ENCODE data around the gene DBP.

The DBP gene

GRCh38 chr19:48665786-48666185, 28.6 kb upstream of the DBP start:
- POLR2A ChIA-PET = no interaction called here
- DNase-seq (ENCODE audit: extremely low spot score) = no peak
- CTCF ChIA-PET = interaction anchor here (1.7 to 1.8 kb wide), 2 partner anchors 9 to 10 kb away, joined by 4 to 10 read pairs; no protein-coding TSS in a partner anchor
- TF ChIP-seq CTCF (IDR thresholded peaks at IDR 0.05; ENCODE audit: control extremely low read depth, extremely low read depth, low read depth, missing control alignments) = no peak

GRCh38 chr19:48664476-48664875, 27.3 kb upstream of the DBP start:
- ChIA-PET POLR2A (no interaction called here), CTCF (interaction anchor here (0.8 to 2.4 kb wide), 2 partner anchors 10 to 329 kb away, joined by 3 to 9 read pairs; partner anchors contain the start of genes GYS1 and RUVBL2)
- DNase-seq (ENCODE audit: extremely low spot score) = no peak
- no peak for TF ChIP-seq CTCF (IDR thresholded peaks at IDR 0.05; ENCODE audit: control extremely low read depth, extremely low read depth, low read depth, missing control alignments)

GRCh38 chr19:48663667-48664066, 26.5 kb upstream of the DBP start:
- POLR2A ChIA-PET = no interaction called here
- CTCF ChIA-PET = interaction anchor here (2.4 kb wide), 1 partner anchor 11 kb away, joined by 9 read pairs; no protein-coding TSS in a partner anchor
- no peak for TF ChIP-seq CTCF (IDR thresholded peaks at IDR 0.05; ENCODE audit: control extremely low read depth, extremely low read depth, low read depth, missing control alignments)
- DNase-seq (ENCODE audit: extremely low spot score) = no peak

- ChIA-PET POLR2A (interaction anchor here (0.5 kb wide), 1 partner anchor 111 kb away, joined by 3 read pairs; no protein-coding TSS in a partner anchor), CTCF (interaction anchor here (0.8 kb wide), 1 partner anchor 16 kb away, joined by 3 read pairs; the partner anchor contains the start of gene CA11)
- no peak for DNase-seq (ENCODE audit: extremely low spot score)
- no peak for TF ChIP-seq CTCF (IDR thresholded peaks at IDR 0.05; ENCODE audit: control extremely low read depth, extremely low read depth, low read depth, missing control alignments)
These were observed 24.5 kb upstream of the DBP start for GRCh38 chr19:48661711-48662090.

- DNase-seq (ENCODE audit: extremely low spot score) = peak; percentile 97
- POLR2A ChIA-PET = interaction anchor here (0.5 kb wide), 2 partner anchors 111 to 1407 kb away, joined by 3 read pairs; no protein-coding TSS in a partner anchor
- CTCF ChIA-PET = interaction anchor here (0.8 kb wide), 2 partner anchors 14 to 15 kb away, joined by 3 to 5 read pairs; partner anchors contain the start of gene CA11
- no peak for TF ChIP-seq CTCF (IDR thresholded peaks at IDR 0.05; ENCODE audit: control extremely low read depth, extremely low read depth, low read depth, missing control alignments)
These were observed 23.9 kb upstream of the DBP start for GRCh38 chr19:48660852-48661710.

- CTCF ChIA-PET = interaction anchor here (1.2 to 2.2 kb wide), 2 partner anchors 14 to 16 kb away, joined by 3 to 7 read pairs; partner anchors contain the start of gene CA11
- TF ChIP-seq CTCF (IDR thresholded peaks at IDR 0.05; ENCODE audit: control extremely low read depth, extremely low read depth, low read depth, missing control alignments) = no peak
- POLR2A ChIA-PET = no interaction called here
- no peak for DNase-seq (ENCODE audit: extremely low spot score)
These were observed 22.6 kb upstream of the DBP start for GRCh38 chr19:48659768-48660167.
